IPS-NIHi7 (cell line): ENCODE measurements around the gene OPN5.

Source experiments
- DNase-seq: peaks from one replicate; pipeline ENCODE4 v3.0.0; 2012; ENCODE audit warnings: mixed read lengths; ENCODE audit errors: extremely low spot score

The OPN5 gene

GRCh38 chr6:47859175-47859574 lies 77.3 kb downstream of the OPN5 start:
- DNase-seq, result no peak

GRCh38 chr6:47862731-47863130 lies 80.9 kb downstream of the OPN5 start:
- DNase-seq, result no peak

- DNase-seq, result no peak
Observed at GRCh38 chr6:47865206-47865605, 83.4 kb downstream of the OPN5 start.

GRCh38 chr6:47875593-47875992 lies 93.8 kb downstream of the OPN5 start:
- no peak for DNase-seq
